PFSK-1 (cell line): ENCODE measurements around the gene PPP1R14B.

Source experiments
- POLR2AphosphoS5 ChIP-seq: IDR thresholded peaks from 2 replicates; pipeline ENCODE4 v1.6.1; 2012; ENCODE audit warnings: low read depth, mild to moderate bottlenecking, control low read depth, low read length, moderate library complexity
- REST ChIP-seq, 2 experiments: IDR thresholded peaks; 2 replicates each; pipeline versions ENCODE4 v1.6.1 to v1.8.0; 2011 to 2012; ENCODE audit warnings: low read depth in 2 of 2, low read length in 2 of 2, control low read depth in 1 of 2, inconsistent platforms in 1 of 2, mild to moderate bottlenecking in 1 of 2, moderate library complexity in 1 of 2; ENCODE audit not compliant: insufficient read depth in 1 of 2
- SIN3A ChIP-seq: IDR thresholded peaks from 2 replicates; pipeline ENCODE4 v1.6.1; 2012; ENCODE audit warnings: mild to moderate bottlenecking, low read length, moderate library complexity, borderline replicate concordance; ENCODE audit not compliant: insufficient read depth
- TAF1 ChIP-seq: IDR thresholded peaks from 2 replicates; pipeline ENCODE4 v1.6.1; 2012; ENCODE audit warnings: low read length, control low read depth, borderline replicate concordance; ENCODE audit not compliant: insufficient read depth

DNA sequence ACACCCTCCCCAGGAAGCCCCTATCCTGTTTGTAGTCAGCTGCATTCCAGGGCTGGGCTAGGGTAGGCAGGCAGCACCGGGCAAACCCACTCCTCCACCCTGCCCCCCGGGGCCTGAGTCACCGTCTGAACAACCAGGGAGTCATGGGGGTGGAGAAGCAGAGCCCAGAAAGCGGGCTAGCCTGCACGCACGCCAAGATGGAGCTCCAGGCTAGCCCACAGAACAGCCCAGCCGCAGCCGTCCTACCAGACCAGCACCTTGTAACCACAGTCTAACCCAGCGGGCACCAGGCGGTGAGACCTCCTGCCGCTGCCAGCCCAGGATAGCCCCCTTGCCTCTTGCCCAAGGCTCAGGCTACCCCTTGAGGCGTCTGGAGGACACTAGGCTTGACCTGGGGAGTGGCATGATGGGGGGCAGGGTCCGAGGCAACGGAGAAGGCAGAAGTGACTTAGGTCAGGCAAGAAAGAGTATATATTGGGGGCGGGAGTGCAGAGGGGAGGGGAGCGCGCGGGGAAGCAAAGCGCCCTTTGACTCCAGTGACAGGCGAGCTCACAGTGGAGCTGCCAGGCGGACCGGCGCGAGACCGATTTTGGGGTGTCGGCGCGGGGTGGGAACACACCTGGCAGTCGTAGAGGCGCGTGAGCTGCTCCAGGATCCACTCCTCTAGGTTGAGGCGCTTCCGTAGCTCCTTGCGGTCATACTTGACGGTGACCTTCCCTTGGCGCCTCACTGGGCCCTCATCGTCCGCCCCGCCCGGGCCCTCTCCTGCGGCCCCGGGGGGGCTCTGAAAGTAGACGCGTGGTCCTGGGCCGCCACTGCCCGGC, 734 bp downstream of the PPP1R14B start:
- peak; percentile 40 for TF ChIP-seq POLR2AphosphoS5
- TF ChIP-seq REST (IDR thresholded peaks at IDR 0.05; ENCODE audit: insufficient read depth in 1 of 2, low read depth in 2 of 2, low read length in 2 of 2): no peak
- 0 out of 2 replicates have a peak, but pooled peaks have one; percentile 39 for TF ChIP-seq SIN3A
- peak; percentile 59; the same call in 1 of the 2 replicates for TF ChIP-seq TAF1
